Activated CD8-positive, alpha-beta memory T cell treated with anti-CD3 and anti-CD28 coated beads, Interleukin-2, amount 50 U/mL, for 4 hours (primary cell): Measurements from ENCODE around the gene GKN2.

Experiments
- DNase-seq: peaks from one replicate; pipeline ENCODE4 v3.0.0-alpha.2; 2020

The GKN2 gene

GRCh38 chr2:68952887-68953521, at the start of gene GKN2:
Gene GKN2 (minus strand): TSS chr2:68952893. CDS start chr2:68952861, 32 bp downstream.
- DNase-seq, result no peak

DNA sequence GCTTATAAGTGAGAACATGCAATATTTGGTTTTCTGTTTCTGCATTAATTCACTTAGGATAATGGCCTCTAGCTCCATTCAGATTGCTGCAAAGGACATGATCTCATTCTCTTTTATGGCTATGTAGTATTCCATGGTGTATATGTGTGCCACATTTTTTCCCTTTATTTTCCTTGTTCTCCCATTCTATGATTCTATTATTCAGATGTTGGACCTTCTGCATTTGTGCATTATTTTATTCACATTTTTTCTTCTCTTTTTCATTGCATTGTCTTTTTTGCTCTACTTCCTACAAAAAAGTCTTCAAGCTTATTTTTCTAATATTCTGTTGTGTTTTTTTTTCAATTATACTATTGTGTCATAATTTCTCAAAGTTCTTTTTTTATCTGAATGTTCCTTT, 49.2 kb upstream of the GKN2 start:
- no peak for DNase-seq

DNA sequence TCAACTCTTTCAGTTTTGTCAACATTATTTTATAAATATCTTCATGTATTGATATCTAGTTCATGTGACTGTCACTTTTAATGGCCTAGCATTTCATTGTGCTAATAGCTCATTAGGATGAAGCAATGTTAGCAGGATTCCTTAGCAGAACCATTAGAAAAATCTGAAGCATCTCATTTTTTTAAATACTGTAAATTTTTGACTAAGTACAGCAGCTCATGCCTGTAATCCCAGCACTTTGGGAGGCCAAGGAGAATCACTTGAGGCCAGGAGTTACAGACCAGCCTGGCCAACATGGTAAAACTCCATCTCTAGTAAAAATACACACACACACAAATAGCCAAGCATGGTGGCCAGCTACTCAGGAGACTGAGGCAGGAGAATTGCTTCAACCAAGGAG, 44.7 kb upstream of the GKN2 start:
- DNase-seq, result no peak

DNA sequence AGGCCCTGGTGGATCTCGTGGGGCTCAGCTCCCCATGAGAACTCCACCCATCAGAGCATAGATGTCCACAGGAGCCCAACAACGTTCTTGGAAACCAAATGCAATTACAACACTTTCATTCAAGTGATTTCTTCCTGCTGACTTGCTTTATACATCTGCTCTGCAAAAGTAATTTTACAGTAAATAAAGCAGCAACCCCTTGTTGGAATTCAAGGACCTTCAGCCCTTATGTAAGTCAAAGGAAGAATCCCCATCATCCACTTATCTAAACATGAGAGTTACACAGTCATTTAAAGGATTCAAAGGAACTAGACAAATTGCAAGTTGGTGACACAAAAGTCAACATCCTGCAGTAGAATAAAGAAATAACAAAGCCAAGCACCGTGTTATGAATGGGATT, 43.2 kb upstream of the GKN2 start:
- DNase-seq, result no peak

DNA sequence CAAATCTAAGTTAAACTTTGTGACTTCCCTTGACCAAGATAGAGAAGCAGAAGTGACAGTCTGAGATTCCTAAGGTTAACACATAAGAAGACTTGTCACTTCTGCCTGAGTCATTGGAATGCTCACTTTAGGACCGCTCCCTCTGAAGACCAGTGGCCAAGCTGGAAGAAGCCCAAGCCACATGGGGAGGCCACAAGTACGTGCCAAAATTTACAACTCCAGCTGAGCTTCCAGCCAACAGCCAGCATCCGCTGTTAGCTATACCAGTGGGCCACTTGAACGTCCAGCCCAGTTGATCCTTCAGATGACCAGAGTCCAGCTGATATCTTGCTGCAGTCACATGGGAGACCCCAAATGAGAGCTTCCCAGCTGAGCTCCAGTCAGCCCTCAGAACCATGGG, 42.2 kb upstream of the GKN2 start:
- DNase-seq, result no peak

DNA sequence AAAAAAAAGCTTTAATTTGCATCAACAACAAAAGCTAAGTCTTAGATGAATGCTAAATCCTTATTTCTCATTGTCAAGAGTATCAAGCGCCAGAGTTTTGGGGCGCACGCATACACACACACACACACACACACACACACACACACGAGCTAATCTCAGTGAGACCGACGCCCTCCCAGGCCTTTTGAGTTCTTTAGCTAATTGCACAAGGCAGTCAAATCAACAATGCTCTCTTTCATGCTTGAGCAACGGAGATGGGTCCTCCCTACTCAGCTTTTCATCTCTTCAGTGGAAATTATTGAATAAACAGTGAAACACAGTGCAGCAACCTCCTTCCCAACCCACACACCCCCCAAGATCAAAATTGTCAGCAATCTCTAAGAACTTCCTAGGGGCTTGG, 41.0 kb upstream of the GKN2 start:
- no peak for DNase-seq

DNA sequence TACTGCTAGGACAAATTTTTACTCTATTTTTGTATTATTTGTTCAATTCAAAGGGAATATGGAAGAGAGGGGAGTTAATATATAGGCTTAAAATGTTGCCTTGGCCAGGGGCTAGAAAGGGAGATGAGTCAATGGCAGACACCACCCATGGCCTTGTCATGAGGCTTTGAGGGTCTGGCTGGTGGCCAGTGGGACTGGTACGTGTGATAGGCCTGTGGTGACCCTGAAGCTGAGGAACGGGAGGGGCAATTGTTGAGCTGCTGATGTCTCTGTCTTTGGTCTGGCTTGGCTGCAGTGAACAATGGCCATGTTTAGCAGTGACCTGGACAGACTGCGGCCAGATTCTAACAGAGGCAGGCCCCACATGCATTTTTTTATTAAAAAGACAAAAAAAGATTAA, 40.2 kb upstream of the GKN2 start:
- no peak for DNase-seq

DNA sequence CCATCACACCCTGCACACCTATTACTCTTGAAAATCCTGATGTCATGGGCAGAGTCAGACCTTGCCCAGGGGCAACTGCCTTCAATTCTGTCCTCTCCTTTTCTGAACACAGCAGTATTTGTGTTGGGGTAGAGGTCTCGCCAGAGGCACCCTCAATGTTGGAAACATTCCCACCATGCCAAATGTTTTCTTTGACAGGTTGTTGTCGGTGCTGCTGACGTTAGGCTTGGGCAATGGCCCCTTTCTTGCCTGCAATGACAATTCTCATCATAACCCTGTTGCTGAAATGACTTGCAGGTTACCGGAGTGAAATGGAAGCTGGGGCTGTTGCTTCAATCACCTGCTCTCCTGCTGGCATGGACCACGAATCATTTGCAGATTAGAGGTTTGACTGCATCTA, 39.6 kb upstream of the GKN2 start:
- no peak for DNase-seq

DNA sequence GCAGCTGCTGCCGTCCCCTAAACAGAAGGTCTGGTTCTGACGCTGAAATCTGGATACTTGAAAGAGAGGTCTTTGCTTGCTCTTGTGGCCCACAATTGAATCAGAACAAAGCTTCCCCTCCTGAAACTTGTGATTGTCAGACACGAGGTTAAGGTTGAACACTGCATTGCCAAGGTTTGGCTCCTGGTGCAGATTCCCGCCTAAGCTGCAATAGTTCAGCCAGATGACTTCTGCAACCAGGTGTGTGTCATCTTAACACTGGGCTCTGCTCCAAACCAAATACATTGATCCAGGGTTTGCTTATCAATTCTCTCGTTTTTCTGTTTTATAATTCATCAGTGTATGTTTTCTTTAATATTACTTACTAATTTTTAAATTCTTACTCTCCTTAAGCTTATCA, 36.3 kb upstream of the GKN2 start:
- no peak for DNase-seq

DNA sequence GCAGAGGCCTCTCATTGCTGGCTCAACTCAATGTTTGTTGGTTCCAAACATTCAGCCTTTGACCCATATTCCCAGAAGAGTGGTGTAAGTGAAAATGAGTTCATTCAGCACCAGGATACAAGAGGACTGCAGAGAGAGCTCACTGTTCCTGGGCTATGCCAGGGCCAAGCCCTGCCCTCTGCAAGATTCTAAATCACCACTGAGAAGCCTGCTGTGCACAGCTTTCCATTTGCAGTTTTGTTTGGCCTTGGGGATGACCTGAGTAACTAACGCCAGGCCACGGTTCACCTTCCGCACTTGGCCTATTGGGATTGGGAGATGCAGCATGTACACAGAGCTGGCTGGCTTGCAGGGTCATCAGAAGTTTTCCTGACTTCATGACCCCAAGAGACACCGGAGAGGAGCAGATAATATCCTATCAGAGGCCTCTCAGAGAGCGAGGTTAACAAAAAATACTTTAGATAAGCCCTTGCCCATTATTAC, 34.4 kb upstream of the GKN2 start:
- no peak for DNase-seq

DNA sequence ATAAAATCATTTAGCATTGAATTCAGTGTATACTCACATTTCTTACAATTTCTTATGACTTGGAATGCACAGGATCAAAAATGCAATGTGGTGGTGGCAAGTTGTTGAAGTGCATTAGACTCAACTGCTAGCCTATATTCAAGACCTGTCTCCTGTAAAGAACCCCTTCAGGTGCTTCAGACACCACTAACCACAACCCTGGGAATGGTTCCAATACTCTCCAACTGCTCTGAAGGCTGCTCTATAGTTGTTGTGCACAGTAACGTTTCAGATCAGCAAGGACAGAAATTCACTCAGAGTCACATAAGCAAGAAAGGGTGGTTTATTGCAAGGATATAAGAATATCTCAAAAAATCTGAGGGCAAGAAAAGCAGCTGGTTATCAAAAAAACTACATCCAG, 28.3 kb upstream of the GKN2 start:
- no peak for DNase-seq

DNA sequence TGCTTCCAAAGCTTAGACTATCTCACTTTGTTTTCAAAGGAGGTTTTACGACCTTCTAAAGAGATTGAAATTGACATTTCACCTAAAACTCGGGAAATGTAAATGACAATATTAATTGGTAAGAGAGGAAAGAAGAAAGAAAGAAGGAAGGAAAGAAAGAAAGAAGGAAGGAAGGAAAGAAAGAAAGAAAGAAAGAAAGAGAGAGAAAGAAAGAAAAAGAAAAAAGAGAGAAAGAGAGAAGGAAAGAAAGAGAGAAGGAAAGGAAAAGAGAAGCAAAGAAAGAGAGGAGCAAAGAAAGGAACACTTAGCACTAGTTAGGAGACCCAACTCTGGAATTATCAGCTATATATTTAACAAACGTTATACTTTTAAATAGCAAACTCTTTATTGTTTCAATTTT, 25.4 kb upstream of the GKN2 start:
- no peak for DNase-seq

- no peak for DNase-seq
These were observed 24.8 kb upstream of the GKN2 start for GRCh38 chr2:68977453-68977852.

DNA sequence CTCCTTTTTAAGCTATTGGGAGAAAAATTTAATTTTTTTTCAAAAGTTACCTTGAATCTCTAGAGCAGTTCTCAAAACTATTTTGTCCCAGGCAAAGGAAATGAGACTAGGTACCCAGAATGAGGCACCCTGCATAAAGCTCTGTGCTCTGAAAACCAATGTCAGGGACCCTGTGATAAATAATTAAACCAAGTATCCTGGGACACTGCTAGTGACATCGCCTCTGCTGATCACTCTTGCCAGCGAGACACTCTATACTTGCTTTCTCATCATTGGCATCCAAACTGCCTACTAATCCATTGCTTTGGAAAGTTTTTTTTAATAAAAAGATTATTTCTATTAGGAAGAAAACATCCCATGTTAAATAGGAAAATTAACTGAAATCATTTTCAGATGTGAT, 23.2 kb upstream of the GKN2 start:
- DNase-seq, result no peak

- DNase-seq, result no peak
These were observed 22.4 kb upstream of the GKN2 start for GRCh38 chr2:68974946-68975665.

GRCh38 chr2:68974251-68974650, 21.6 kb upstream of the GKN2 start, which contains the start of gene GKN1:
Gene GKN1 (plus strand): TSS chr2:68974636. CDS start chr2:68974678, 42 bp downstream.
- no peak for DNase-seq

GRCh38 chr2:68971591-68972231, 19.0 kb upstream of the GKN2 start:
- no peak for DNase-seq

GRCh38 chr2:68970566-68971265, 18.0 kb upstream of the GKN2 start:
- DNase-seq, result no peak

GRCh38 chr2:68969736-68970490, 17.2 kb upstream of the GKN2 start:
- no peak for DNase-seq

GRCh38 chr2:68968221-68968620, 15.5 kb upstream of the GKN2 start:
- no peak for DNase-seq

DNA sequence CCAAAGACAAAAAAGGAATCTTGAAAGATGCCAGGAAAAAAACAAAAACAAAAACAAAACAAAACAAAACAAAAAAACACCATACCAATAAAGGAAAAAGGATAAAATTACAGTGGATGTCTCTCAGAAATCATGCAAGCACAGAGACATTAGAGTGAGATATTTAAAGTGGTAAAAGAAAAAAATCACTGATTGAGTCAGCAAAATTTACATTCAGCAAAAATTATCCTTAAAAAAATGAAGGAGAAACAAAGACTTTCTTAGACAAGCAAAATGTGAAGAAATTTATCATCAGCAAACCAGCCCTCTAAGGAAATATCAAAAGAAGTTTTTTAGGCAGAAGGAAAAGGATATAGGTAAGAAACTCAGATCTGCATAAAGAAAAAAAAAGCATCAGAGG, 11.6 kb upstream of the GKN2 start:
- DNase-seq, result no peak

DNA sequence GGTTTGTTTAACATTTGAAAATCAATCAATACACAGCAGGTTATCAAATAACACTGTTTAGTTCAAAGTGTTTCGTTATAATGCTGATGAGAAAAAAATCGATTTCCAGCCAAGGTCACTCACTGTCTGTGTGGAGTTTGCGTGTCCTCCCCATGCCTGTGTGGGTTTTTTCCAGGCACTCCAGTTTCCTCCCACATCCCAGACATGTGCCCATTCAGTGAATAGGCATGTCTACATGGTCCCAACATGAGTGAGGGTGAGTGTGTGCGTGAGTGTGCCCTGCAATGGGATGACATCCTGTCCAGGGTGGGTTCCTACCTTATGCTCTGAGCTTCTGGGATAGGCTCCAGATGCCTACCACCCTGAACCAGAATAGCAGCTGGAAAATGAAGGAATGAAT, 8.7 kb upstream of the GKN2 start:
- DNase-seq, result no peak

DNA sequence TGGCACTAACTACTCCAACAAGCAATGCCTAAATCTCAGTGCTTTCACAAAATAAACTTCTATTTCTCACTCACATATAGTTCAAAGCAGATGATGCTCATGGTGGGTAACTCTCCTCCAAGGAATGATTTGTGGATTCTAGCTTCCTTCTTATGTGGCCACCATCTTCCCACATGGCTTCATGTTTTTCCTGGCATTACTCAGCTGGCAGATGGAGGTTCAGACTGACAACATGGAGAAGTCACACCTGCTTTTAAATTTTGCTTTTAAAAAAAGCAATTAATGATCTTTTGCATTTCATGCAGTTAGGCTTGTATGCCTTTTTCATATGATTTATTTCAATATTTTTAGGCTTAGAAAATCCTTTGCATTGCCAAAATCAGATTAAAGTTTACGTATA, 6.3 kb upstream of the GKN2 start:
- no peak for DNase-seq
